Heart right ventricle (tissue), 16 donors: ENCODE data around the gene RFT1. TPM values are rescaled to one million over a fixed set of nuclear protein-coding genes. Genes with fewer than 3 reads are reported as not detected.
A peak's percentile ranks its signal among the peaks of the same experiment; 100 is the strongest.

ENCODE experiments used
- ATAC-seq, 8 donors: fragments of 200-7000 bp; cut with Tn5 transposase; one replicate each; pipeline ENCODE4 v1.9.1; 2020; ENCODE audit warnings: mild to moderate bottlenecking in 8 of 8, moderate library complexity in 8 of 8, moderate number of reproducible peaks in 1 of 8
- DNase-seq, 2 donors: peaks; one replicate each; pipeline ENCODE4 v3.0.0-alpha.2; 2020
- H3K27ac ChIP-seq, 10 donors: fragments of 200-600 bp; sonication (generic) in 2 of 10; one replicate each; pipeline versions ENCODE4 v1.5.0 to v1.8.0; 2020 to 2022; ENCODE audit warnings: mild to moderate bottlenecking in 3 of 10
- H3K27me3 ChIP-seq, 7 donors: fragments of 200-600 bp; one replicate each; pipeline ENCODE4 v1.8.0; 2021 to 2022; ENCODE audit warnings: mild to moderate bottlenecking in 2 of 7
- H3K36me3 ChIP-seq, 9 donors: fragments of 200-600 bp; sonication (generic) in 1 of 9; one replicate each; pipeline versions ENCODE4 v1.5.0 to v1.8.0; 2020 to 2022; ENCODE audit warnings: mild to moderate bottlenecking in 2 of 9
- H3K4me1 ChIP-seq, 9 donors: fragments of 200-600 bp; sonication (generic) in 1 of 9; one replicate each; pipeline versions ENCODE4 v1.5.0 to v1.8.0; 2020 to 2022; ENCODE audit warnings: mild to moderate bottlenecking in 4 of 9
- H3K4me3 ChIP-seq, 10 donors: fragments of 200-600 bp; sonication (generic) in 2 of 10; one replicate each; pipeline versions ENCODE4 v1.5.0 to v1.8.0; 2020 to 2022; ENCODE audit warnings: mild to moderate bottlenecking in 7 of 10, moderate library complexity in 2 of 10
- H3K9me3 ChIP-seq, 11 donors: fragments of 200-600 bp in 10 of 11; sonication (generic) in 2 of 11; one replicate each; pipeline versions ENCODE4 v1.5.0 to v1.8.0; 2013 to 2022; ENCODE audit warnings: mild to moderate bottlenecking in 2 of 11, control low read depth in 1 of 11, moderate library complexity in 1 of 11
- WGBS, 2 donors: extraction: QIAGEN DNeasy Blood & Tissue Kit; methylation state at CpG; one replicate each; pipeline ENCODE4 v1.1.7; 2013; ENCODE audit warnings: inconsistent platforms in 1 of 2; 5-methylcytosine and 5-hydroxymethylcytosine counted together
- intact Hi-C, 10 donors: fragments of 100-400 bp; cut with DNase I; formaldehyde crosslinking; loops; one replicate each; pipeline versions ENCODE4 v1.11.1 to v1.14.2; 2022
- polyA plus RNA-seq, 2 donors: library from polyadenylated mRNA; stranded (reverse); fragments of 200-250 nt; gene quantifications; one replicate each; pipeline ENCODE4 v1.2.3, GENCODE V29; 2013
- total RNA-seq, 10 donors: library from RNA; stranded (reverse); fragmentation: NEBNext Ultra II Directional in 3 of 10; extraction: Animal tissue kit (Norgen Biotek cat#: 25700) in 3 of 10; gene quantifications; one replicate each; pipeline versions ENCODE4 v1.2.1 to v1.2.4, GENCODE V29; 2021 to 2023
- TF ChIP-seq, protein P1 (sequence below), 9 donors: fragments of 200-600 bp; sonication (generic) in 2 of 9; IDR thresholded peaks; one replicate each; pipeline versions ENCODE4 v1.5.0 to v1.8.0; 2021 to 2022; ENCODE audit warnings: antibody characterized with exemption in 9 of 9, mild to moderate bottlenecking in 5 of 9, moderate library complexity in 1 of 9
- donor health status: Arrhythmogenic right ventricular cardiomyopathy.
- donor health status: ischemic (EF 13 %, LVEDD 7.1; RV severe dilation, severe dysfunction).
- donor health status: healthy with polysubstance abuse.
- donor health status: DM: no; HTN: yes; CAD: no.
- donor health status: DM: no; HTN: no; CAD: no.
- donor health status: ischemic (EF 25% LVEDD 6.9; RV normal size, moderate dysfunction).
- donor health status: ischemic (EF 25% LVEDD 5.7; RV mildly dilated, moderate dysfunction).
- donor health status: healthy.
- donor health status: DM: yes; HTN: yes; CAD: no.
- donor health status: Ischemic cardiomyopathy.
- donor health status: ischemic (EF 35%, LVEDD 5.7; RV mildly dilated, moderate dysfunction).
- donor health status: nonischemic (EF 11% LVEDD 7.7; RV severe dilation, severe dysfunction).
- donor health status: DM: yes; HTN: yes; CAD: no.
- donor health status: PGD.
- donor health status: ischemic (EF 29% LVEDD 5.4; RV normal size, mild dysfunction).
- donor health status: nonischemic (EF 23%, LVEDD 6.1; RV moderate dilation, normal function).

The RFT1 gene
- total and polyA plus RNA-seq, 12 donors: 4.6 to 13.1 (median 9.1) TPM

DNA sequence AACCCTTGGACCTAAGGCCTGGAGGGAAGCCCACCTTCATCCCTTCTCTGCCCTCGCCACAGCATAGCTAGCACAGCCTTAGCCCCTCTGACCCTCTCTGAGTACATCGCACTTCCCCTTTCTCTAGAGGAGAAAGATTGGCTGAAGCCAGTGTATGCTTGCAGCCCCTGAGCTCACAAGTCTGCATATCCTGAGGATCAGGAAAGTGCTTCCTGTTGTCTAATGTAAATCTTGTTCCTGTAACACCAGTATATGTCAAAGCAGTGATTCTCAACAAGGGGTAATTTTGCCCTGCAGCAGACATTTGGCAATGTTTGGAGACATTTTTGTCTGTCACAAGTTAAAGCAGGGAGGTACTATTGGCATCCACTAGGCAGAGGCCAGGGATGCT, 28.5 kb upstream of the RFT1 start:
- WGBS, 2 donors: 86 to 91% methylated on average over 2 of the region's 2 CpGs
- ATAC-seq: no peak
- intact Hi-C loops: loop anchor here in 1 of 10 donors (5.0 kb wide), 1 partner anchor 36 kb away; no protein-coding TSS in a partner anchor
- TF ChIP-seq, protein P1, sequence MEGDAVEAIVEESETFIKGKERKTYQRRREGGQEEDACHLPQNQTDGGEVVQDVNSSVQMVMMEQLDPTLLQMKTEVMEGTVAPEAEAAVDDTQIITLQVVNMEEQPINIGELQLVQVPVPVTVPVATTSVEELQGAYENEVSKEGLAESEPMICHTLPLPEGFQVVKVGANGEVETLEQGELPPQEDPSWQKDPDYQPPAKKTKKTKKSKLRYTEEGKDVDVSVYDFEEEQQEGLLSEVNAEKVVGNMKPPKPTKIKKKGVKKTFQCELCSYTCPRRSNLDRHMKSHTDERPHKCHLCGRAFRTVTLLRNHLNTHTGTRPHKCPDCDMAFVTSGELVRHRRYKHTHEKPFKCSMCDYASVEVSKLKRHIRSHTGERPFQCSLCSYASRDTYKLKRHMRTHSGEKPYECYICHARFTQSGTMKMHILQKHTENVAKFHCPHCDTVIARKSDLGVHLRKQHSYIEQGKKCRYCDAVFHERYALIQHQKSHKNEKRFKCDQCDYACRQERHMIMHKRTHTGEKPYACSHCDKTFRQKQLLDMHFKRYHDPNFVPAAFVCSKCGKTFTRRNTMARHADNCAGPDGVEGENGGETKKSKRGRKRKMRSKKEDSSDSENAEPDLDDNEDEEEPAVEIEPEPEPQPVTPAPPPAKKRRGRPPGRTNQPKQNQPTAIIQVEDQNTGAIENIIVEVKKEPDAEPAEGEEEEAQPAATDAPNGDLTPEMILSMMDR (IDR thresholded peaks at IDR 0.05): no peak
- Histone ChIP-seq H3K9me3 (no peaks in the 10 kb centered on the region), H3K27me3 (peaks cover 0 to 18% (median 0%) of the 10 kb centered on the region in 7 donors), H3K36me3 (no peaks in the 10 kb centered on the region), H3K4me1 (peaks cover 5 to 66% (median 38%) of the 10 kb centered on the region in 9 donors), H3K27ac (peak overlapping the region in 1 of 10 donors; percentile 60), H3K4me3 (no peak overlapping the region)
- no peak for DNase-seq

GRCh38 chr3:53157974-53158580, 27.8 kb upstream of the RFT1 start:
- ATAC-seq (no peak), DNase-seq (no peak)
- H3K9me3 ChIP-seq: no peaks in the 10 kb centered on the region
- intact Hi-C loops: loop anchor here in 1 of 10 donors (5.0 kb wide), 1 partner anchor 36 kb away; no protein-coding TSS in a partner anchor
- 61 to 74% methylated on average over 3 of the region's 3 CpGs for WGBS, 2 donors
- H3K4me3 ChIP-seq: no peak overlapping the region
- H3K36me3 ChIP-seq: no peaks in the 10 kb centered on the region
- H3K4me1 ChIP-seq: peaks cover 5 to 60% (median 38%) of the 10 kb centered on the region in 9 donors
- peaks cover 0 to 18% (median 0%) of the 10 kb centered on the region in 7 donors for H3K27me3 ChIP-seq
- no peak overlapping the region for H3K27ac ChIP-seq
- TF ChIP-seq, protein P1 (IDR thresholded peaks at IDR 0.05): no peak

DNA sequence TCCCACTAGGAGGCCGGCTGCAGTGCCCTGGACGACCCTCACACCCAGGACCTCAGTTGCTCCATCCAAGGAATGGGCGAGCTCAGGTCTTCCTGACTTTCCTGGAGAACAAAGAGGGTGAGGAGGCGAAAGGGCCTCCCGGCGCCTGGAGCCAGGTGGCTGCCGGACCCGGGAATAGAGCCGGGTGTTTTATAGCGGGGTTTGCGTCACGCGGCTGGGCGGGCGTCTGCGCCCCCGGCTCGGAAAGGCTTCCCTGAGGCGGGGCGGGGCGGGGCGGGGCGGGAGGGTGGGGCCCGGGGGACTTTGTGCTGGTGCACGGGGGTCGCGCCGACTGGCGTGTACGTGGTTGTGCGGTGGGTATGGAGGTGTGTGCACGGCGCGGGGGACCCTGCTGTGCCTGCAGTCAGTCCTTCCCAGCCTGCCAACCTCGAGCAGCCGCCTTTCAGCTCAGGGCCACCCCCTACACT, 26.2 kb upstream of the RFT1 start:
- Histone ChIP-seq H3K27ac (no peak overlapping the region), H3K27me3 (peaks cover 0 to 18% (median 0%) of the 10 kb centered on the region in 7 donors), H3K36me3 (no peaks in the 10 kb centered on the region), H3K4me3 (no peak overlapping the region), H3K9me3 (no peaks in the 10 kb centered on the region), H3K4me1 (peaks cover 5 to 47% (median 34%) of the 10 kb centered on the region in 9 donors)
- DNase-seq (no peak), ATAC-seq (no peak)
- 14 to 23% methylated on average over 26 to 36 of the region's 36 CpGs for WGBS, 2 donors
- intact Hi-C loops: loop anchor here in 1 of 10 donors (5.0 kb wide), 1 partner anchor 34 kb away; no protein-coding TSS in a partner anchor
- TF ChIP-seq, protein P1 (IDR thresholded peaks at IDR 0.05): no peak

- intact Hi-C loops: loop anchor here in 1 of 10 donors (5.0 kb wide), 1 partner anchor 33 kb away; no protein-coding TSS in a partner anchor
- 64 to 72% methylated on average over 6 of the region's 6 CpGs for WGBS, 2 donors
- DNase-seq (no peak), ATAC-seq (peak in 4 of 8 donors; percentile 2 to 27 (median 24))
- H3K4me1 ChIP-seq: peaks cover 5 to 47% (median 31%) of the 10 kb centered on the region in 9 donors
- H3K27me3 ChIP-seq: peaks cover 0 to 18% (median 0%) of the 10 kb centered on the region in 7 donors
- no peak overlapping the region for H3K27ac ChIP-seq
- no peaks in the 10 kb centered on the region for H3K9me3 ChIP-seq
- TF ChIP-seq, protein P1 (IDR thresholded peaks at IDR 0.05): no peak
- H3K36me3 ChIP-seq: no peaks in the 10 kb centered on the region
- H3K4me3 ChIP-seq: no peak overlapping the region
Observed at GRCh38 chr3:53155760-53156159, 25.5 kb upstream of the RFT1 start.
